Endodermal cell (in vitro differentiated cells): ENCODE measurements around the gene TLK2. TPM values are rescaled to one million over a fixed set of nuclear protein-coding genes. Genes with fewer than 3 reads are reported as not detected.

Experiments
- DNase-seq: peaks from one replicate; pipeline ENCODE4 v3.0.0-alpha.2; 2017
- H3K27ac ChIP-seq: 2 replicates; pipeline ENCODE4 v1.5.1; 2013; ENCODE audit warnings: mild to moderate bottlenecking, low read depth, low read length, moderate library complexity
- H3K27me3 ChIP-seq: 2 replicates; pipeline ENCODE4 v1.6.1; 2013; ENCODE audit warnings: mild to moderate bottlenecking, low read length, moderate library complexity; ENCODE audit not compliant: insufficient read depth, control insufficient read depth, poor library complexity, severe bottlenecking
- H3K36me3 ChIP-seq: 2 replicates; pipeline ENCODE4 v1.7.0; 2013; ENCODE audit warnings: mild to moderate bottlenecking, low read length, moderate library complexity; ENCODE audit not compliant: control insufficient read depth, insufficient read depth
- H3K4me1 ChIP-seq: one replicate; pipeline ENCODE4 v1.7.0; 2013; ENCODE audit warnings: low read length; ENCODE audit not compliant: control insufficient read depth, insufficient read depth
- H3K4me3 ChIP-seq: 2 replicates; pipeline ENCODE4 v1.5.1; 2013; ENCODE audit warnings: mild to moderate bottlenecking, low read length, moderate library complexity
- H3K9ac ChIP-seq: 2 replicates; pipeline ENCODE4 v1.6.1; 2013; ENCODE audit warnings: mild to moderate bottlenecking, low read length, moderate library complexity; ENCODE audit not compliant: poor library complexity, severe bottlenecking; ENCODE audit errors: extremely low read depth
- H3K9me3 ChIP-seq: 2 replicates; pipeline ENCODE4 v1.6.1; 2013; ENCODE audit warnings: mild to moderate bottlenecking, low read length, moderate library complexity; ENCODE audit not compliant: control insufficient read depth
- H3K27ac Mint-ChIP-seq: 2 replicates; pipeline ENCODE4 v1.8.0; 2020; ENCODE audit warnings: mixed read lengths
- H3K27me3 Mint-ChIP-seq: 2 replicates; pipeline ENCODE4 v1.8.0; 2021; ENCODE audit warnings: mild to moderate bottlenecking, mixed read lengths; ENCODE audit not compliant: insufficient read depth
- H3K36me3 Mint-ChIP-seq: 2 replicates; pipeline ENCODE4 v1.8.0; 2020; ENCODE audit warnings: low read depth, mixed read lengths
- H3K4me1 Mint-ChIP-seq: 2 replicates; pipeline ENCODE4 v1.8.0; 2020; ENCODE audit warnings: mixed read lengths
- H3K4me3 Mint-ChIP-seq: 2 replicates; pipeline ENCODE4 v1.8.0; 2020; ENCODE audit warnings: mild to moderate bottlenecking, moderate library complexity, mixed read lengths
- H3K9me3 Mint-ChIP-seq: 2 replicates; pipeline ENCODE4 v1.8.0; 2020; ENCODE audit warnings: mild to moderate bottlenecking, mixed read lengths
- WGBS, 2 experiments: methylation state at CpG; one replicate each; pipeline versions ENCODE4 v1.1.5 to v1.1.7; 2013; ENCODE audit warnings: missing lambda C conversion rate in 2 of 2, mixed read lengths in 1 of 2; ENCODE audit not compliant: insufficient coverage in 1 of 2, insufficient read length in 1 of 2; 5-methylcytosine and 5-hydroxymethylcytosine counted together
- total RNA-seq, 2 donors: library from RNA; stranded (reverse); fragmentation: NEBNext Ultra II Directional in 1 of 2; extraction: Animal tissue kit (Norgen Biotek cat#: 25700) in 1 of 2; gene quantifications; 2 replicates in 1 of 2; 3 replicates in 1 of 2; pipeline ENCODE4 v1.2.1, GENCODE V29; 2021
- TF ChIP-seq, protein P1 (sequence below): fragments of 200-600 bp; sonication (generic); conservative IDR thresholded peaks from 2 replicates; pipeline ENCODE4 v1.5.0; 2021; ENCODE audit warnings: antibody characterized with exemption, mild to moderate bottlenecking

The TLK2 gene
- total RNA-seq, 2 donors from 2014 or later = 76.2 to 89.2 TPM

- TF ChIP-seq, protein P1, sequence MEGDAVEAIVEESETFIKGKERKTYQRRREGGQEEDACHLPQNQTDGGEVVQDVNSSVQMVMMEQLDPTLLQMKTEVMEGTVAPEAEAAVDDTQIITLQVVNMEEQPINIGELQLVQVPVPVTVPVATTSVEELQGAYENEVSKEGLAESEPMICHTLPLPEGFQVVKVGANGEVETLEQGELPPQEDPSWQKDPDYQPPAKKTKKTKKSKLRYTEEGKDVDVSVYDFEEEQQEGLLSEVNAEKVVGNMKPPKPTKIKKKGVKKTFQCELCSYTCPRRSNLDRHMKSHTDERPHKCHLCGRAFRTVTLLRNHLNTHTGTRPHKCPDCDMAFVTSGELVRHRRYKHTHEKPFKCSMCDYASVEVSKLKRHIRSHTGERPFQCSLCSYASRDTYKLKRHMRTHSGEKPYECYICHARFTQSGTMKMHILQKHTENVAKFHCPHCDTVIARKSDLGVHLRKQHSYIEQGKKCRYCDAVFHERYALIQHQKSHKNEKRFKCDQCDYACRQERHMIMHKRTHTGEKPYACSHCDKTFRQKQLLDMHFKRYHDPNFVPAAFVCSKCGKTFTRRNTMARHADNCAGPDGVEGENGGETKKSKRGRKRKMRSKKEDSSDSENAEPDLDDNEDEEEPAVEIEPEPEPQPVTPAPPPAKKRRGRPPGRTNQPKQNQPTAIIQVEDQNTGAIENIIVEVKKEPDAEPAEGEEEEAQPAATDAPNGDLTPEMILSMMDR = peak; percentile 42
- peak within 1 kb of the TSS; percentile 72 for H3K9ac ChIP-seq
- 0 to 1% methylated on average over 24 to 67 of the region's 68 CpGs for WGBS, 2 experiments
- H3K4me1 ChIP-seq = peaks cover 23% of the 10 kb centered on the region
- no peaks in the 10 kb centered on the region for H3K27me3 ChIP-seq
- peak within 1 kb of the TSS; percentile 95 for H3K4me3 ChIP-seq
- Mint-ChIP-seq H3K4me3 (peak within 1 kb of the TSS; percentile 86), H3K27me3 (peaks cover 2% of the 10 kb centered on the region), H3K9me3 (no peaks in the 10 kb centered on the region), H3K27ac (peak within 1 kb of the TSS; percentile 94), H3K36me3 (peaks cover 23% of the 10 kb centered on the region), H3K4me1 (peaks cover 37% of the 10 kb centered on the region)
- H3K9me3 ChIP-seq = peaks cover 5% of the 10 kb centered on the region
- H3K36me3 ChIP-seq = peaks cover 24% of the 10 kb centered on the region
- peak; percentile 96 for DNase-seq
- H3K27ac ChIP-seq = peak within 1 kb of the TSS; percentile 92
These were observed 148.7 kb downstream of the TLK2 start, which contains the start of gene MRC2 for GRCh38 chr17:62627219-62627903. Gene MRC2 (plus strand): TSS chr17:62627670. CDS start chr17:62627803, 133 bp downstream.

DNA sequence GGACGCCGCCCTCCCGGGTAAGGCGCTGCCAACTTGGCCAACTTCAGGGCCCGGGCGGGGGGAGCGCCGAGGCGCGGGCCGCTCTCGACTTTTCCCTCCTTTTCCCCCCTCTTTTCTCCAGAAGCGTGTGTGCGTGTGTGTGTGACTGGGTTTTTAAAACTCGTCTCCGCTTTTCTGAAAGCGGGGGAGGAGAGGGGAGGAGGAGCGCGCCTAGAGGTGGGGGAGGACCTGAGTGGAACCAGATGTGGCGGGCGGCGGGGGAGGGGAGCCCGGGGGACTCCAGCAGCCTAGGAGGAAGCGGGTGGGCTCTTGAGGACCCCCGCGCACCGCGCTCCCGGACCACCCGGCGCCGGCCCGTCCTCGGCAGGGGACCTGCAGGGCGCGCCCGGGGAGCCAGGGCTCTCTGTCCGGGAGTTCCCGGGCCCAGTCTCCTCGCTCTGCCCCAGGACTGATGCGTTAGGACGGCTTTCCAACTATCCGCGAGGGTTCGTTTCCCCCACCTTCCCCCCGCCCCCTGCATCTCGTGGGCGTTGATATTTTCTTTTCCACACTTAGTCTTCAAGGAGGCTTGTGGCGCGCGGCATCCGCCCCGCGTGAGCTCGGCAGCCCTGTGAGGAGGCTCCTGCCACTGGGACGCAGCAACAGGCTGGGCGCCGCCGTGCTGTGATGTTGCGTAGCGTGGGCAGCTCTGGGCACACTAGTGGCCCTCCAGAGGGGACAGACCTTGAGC is 149.4 kb downstream of the TLK2 start:
- DNase-seq = no peak
- peaks cover 2% of the 10 kb centered on the region for H3K27me3 Mint-ChIP-seq

GRCh38 chr17:62628831-62629555 is 150.4 kb downstream of the TLK2 start:
- Mint-ChIP-seq H3K4me1 (peaks cover 47% of the 10 kb centered on the region), H3K27me3 (peaks cover 2% of the 10 kb centered on the region), H3K4me3 (peak overlapping the region; percentile 86), H3K36me3 (peaks cover 9% of the 10 kb centered on the region), H3K27ac (peak overlapping the region; percentile 94), H3K9me3 (no peaks in the 10 kb centered on the region)
- DNase-seq = peak; percentile 83
- Histone ChIP-seq H3K9me3 (no peaks in the 10 kb centered on the region), H3K9ac (peak overlapping the region; percentile 72), H3K27ac (peak overlapping the region; percentile 92), H3K36me3 (peaks cover 14% of the 10 kb centered on the region), H3K27me3 (no peaks in the 10 kb centered on the region), H3K4me1 (peaks cover 23% of the 10 kb centered on the region), H3K4me3 (peak overlapping the region; percentile 95)
- 12 to 21% methylated on average over 8 to 19 of the region's 19 CpGs for WGBS, 2 experiments
- TF ChIP-seq, protein P1 = no peak

More for the DNA sequence above, 149.4 kb downstream of the TLK2 start:
- H3K36me3 ChIP-seq = peaks cover 24% of the 10 kb centered on the region
- peak overlapping the region; percentile 94 for H3K27ac Mint-ChIP-seq
- TF ChIP-seq, protein P1 = no peak
- no peaks in the 10 kb centered on the region for H3K9me3 Mint-ChIP-seq
- H3K9me3 ChIP-seq = peaks cover 5% of the 10 kb centered on the region
- peaks cover 43% of the 10 kb centered on the region for H3K4me1 Mint-ChIP-seq
- H3K36me3 Mint-ChIP-seq = peaks cover 18% of the 10 kb centered on the region
- WGBS, 2 experiments = 0 to 1% methylated on average over 20 to 58 of the region's 61 CpGs
- peak overlapping the region; percentile 72 for H3K9ac ChIP-seq
- no peaks in the 10 kb centered on the region for H3K27me3 ChIP-seq
- peak overlapping the region; percentile 86 for H3K4me3 Mint-ChIP-seq
- H3K27ac ChIP-seq = peak overlapping the region; percentile 92
- H3K4me1 ChIP-seq = peaks cover 23% of the 10 kb centered on the region
- H3K4me3 ChIP-seq = peak overlapping the region; percentile 95
